Esophagus (tissue), 2 donors: ENCODE data around the gene CSRNP2. TPM values are rescaled to one million over a fixed set of nuclear protein-coding genes. Genes with fewer than 3 reads are reported as not detected.

ENCODE experiments used
- H3K27ac ChIP-seq, 2 donors: one replicate each; pipeline ENCODE4 v1.5.1; 2013; ENCODE audit warnings: low read depth in 2 of 2, mild to moderate bottlenecking in 2 of 2, inconsistent platforms in 1 of 2, low read length in 1 of 2, moderate library complexity in 1 of 2
- H3K27me3 ChIP-seq, 2 donors: one replicate each; pipeline ENCODE4 v1.6.1; 2013; ENCODE audit warnings: low read length in 2 of 2, control low read depth in 1 of 2, mild to moderate bottlenecking in 1 of 2; ENCODE audit not compliant: insufficient read depth in 2 of 2, control insufficient read depth in 1 of 2
- H3K36me3 ChIP-seq, 2 donors: one replicate each; pipeline ENCODE4 v1.6.1; 2013; ENCODE audit warnings: low read length in 1 of 2; ENCODE audit not compliant: control insufficient read depth in 2 of 2, insufficient read depth in 2 of 2
- H3K4me1 ChIP-seq, 2 donors: one replicate each; pipeline ENCODE4 v1.6.1; 2013; ENCODE audit warnings: low read length in 1 of 2; ENCODE audit not compliant: control insufficient read depth in 2 of 2, insufficient read depth in 2 of 2
- H3K4me3 ChIP-seq, 2 donors: one replicate each; pipeline ENCODE4 v1.5.1; 2013; ENCODE audit warnings: low read length in 2 of 2, mild to moderate bottlenecking in 2 of 2, low read depth in 1 of 2, moderate library complexity in 1 of 2
- H3K9me3 ChIP-seq, 2 donors: one replicate each; pipeline ENCODE4 v1.6.1; 2013; ENCODE audit warnings: mild to moderate bottlenecking in 2 of 2, low read depth in 1 of 2, low read length in 1 of 2, moderate library complexity in 1 of 2; ENCODE audit not compliant: control insufficient read depth in 2 of 2, insufficient read depth in 1 of 2
- WGBS, 2 donors: extraction: QIAGEN DNeasy Blood & Tissue Kit; methylation state at CpG; one replicate each; pipeline ENCODE4 v1.1.7; 2013; 5-methylcytosine and 5-hydroxymethylcytosine counted together
- polyA plus RNA-seq, 2 donors: library from polyadenylated mRNA; stranded (reverse); fragments of 200-250 nt; gene quantifications; one replicate each; pipeline ENCODE4 v1.2.3, GENCODE V29; 2013
- donor health status: healthy with polysubstance abuse.
- donor health status: Bipolar disorder and iron deficiency.

Gene CSRNP2
- polyA plus RNA-seq, 2 donors = 4.8 to 7.3 TPM

DNA sequence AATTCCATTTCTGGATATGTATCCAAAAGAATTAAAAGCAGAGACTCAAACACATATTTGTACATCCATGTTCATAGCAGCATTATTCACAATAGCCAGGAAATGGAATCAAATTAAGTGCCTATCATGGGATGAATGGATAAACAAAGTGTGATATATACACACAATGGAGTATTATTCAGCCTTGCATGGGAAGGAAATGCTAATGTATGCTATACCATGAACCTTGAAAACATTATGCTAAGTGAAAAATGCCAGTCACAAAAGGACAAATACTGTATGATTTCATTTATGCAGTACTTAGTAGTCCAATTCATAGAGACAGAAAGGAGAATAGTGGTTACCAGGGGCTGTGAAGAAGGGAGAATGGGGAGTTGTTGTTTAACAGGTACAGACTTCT lies 32.1 kb upstream of the CSRNP2 start:
- Histone ChIP-seq H3K4me3 (no peak overlapping the region), H3K27ac (no peak overlapping the region), H3K36me3 (peaks cover 2 to 3% of the 10 kb centered on the region in 2 donors), H3K4me1 (no peaks in the 10 kb centered on the region), H3K9me3 (no peaks in the 10 kb centered on the region), H3K27me3 (no peaks in the 10 kb centered on the region)

DNA sequence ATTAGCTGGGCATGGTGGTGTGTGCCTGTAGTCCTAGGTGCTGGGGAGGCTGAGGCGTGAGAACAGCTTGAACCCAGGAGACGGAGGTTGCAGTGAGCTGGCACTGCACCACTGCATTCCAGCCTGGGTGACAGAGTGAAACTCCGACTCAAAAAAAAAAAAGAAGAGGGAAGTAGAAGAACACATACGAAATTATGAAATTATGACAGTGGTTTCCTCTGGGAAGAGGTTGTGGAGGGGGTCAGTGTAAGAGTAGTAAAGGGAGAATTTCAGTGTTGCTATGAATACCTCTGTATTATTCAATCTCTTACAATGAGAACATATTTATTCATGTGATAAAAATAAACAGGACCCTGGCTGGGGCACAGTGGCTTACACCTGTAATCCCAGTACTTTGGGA lies 24.7 kb upstream of the CSRNP2 start:
- Histone ChIP-seq H3K27ac (no peak overlapping the region), H3K4me1 (no peaks in the 10 kb centered on the region), H3K36me3 (peaks cover 0 to 3% of the 10 kb centered on the region in 2 donors), H3K9me3 (no peaks in the 10 kb centered on the region), H3K27me3 (no peaks in the 10 kb centered on the region), H3K4me3 (no peak overlapping the region)
- WGBS, 2 donors = 84 to 90% methylated on average over 4 of the region's 4 CpGs

DNA sequence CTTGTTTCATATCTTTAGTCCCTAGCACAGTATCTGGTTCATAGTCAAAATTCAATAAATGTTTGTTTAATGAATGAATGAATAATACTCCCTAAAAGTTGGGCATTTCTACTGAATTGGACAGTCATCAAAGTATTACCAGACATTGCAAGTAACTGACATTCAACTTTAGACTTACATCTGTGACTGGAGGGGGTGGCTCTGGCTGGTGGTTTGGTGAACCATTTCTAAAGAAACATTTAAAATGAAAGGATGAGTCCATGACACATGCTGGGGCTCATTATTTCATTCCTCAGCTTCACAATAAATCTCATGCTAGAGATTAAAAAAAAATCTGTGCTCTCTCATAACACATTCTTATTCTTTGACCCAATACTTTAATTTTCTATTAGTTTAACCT lies 20.6 kb upstream of the CSRNP2 start:
- H3K27me3 ChIP-seq = no peaks in the 10 kb centered on the region
- H3K4me1 ChIP-seq = no peaks in the 10 kb centered on the region
- no peak overlapping the region for H3K4me3 ChIP-seq
- peaks cover 0 to 7% of the 10 kb centered on the region in 2 donors for H3K36me3 ChIP-seq
- H3K27ac ChIP-seq = no peak overlapping the region
- H3K9me3 ChIP-seq = no peaks in the 10 kb centered on the region

DNA sequence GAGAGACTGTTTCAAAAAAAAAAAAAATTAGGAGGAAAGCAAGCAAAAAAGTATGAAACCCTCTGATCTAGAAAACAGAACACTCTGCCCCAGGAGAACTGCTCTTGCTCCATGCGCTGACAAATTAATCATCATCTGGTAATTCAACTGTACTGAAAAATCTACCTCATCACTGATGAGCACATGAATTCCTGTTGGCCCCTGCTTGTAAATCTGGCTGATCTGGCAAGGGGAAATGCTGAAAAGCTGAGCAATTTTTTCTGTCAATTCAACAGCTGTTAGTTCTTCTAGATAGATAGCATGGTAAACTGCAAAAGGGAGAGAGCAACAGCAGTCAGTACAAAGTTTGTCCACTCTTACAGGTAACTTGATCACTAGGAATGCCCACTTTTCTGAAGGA lies 15.2 kb upstream of the CSRNP2 start:
- Histone ChIP-seq H3K4me1 (no peaks in the 10 kb centered on the region), H3K9me3 (no peaks in the 10 kb centered on the region), H3K4me3 (no peak overlapping the region), H3K27me3 (no peaks in the 10 kb centered on the region), H3K36me3 (peaks cover 2 to 13% of the 10 kb centered on the region in 2 donors), H3K27ac (no peak overlapping the region)
- 98 to 100% methylated on average over 1 of the region's 1 CpG for WGBS, 2 donors

DNA sequence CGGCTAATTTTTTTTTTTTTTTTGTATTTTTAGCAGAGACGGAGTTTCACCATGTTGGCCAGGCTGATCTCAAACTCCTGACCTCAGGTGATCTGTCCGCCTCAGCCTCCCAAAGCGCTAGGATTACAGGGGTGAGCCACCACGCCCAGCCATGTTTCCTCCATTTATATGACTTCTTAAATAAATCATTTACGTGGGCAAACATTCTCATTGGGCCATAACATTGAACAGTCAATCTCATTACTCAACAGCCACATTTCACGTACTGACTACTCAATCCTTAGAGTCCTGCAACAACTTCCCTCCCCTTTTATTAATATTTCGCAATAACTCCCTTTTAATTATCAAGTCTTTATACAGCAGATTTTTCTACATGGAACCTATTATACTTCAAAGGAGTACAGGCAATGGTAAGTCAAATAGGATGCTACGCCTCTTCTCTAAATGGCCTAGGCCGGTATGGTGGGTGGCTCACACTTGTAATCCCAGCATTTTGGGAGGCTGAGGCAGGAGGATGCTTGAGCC lies 7.4 kb upstream of the CSRNP2 start:
- no peaks in the 10 kb centered on the region for H3K4me1 ChIP-seq
- WGBS, 2 donors = 88 to 95% methylated on average over 10 of the region's 10 CpGs
- peaks cover 0 to 6% of the 10 kb centered on the region in 2 donors for H3K36me3 ChIP-seq
- H3K27ac ChIP-seq = no peak overlapping the region
- H3K9me3 ChIP-seq = no peaks in the 10 kb centered on the region
- H3K4me3 ChIP-seq = no peak overlapping the region
- no peaks in the 10 kb centered on the region for H3K27me3 ChIP-seq

DNA sequence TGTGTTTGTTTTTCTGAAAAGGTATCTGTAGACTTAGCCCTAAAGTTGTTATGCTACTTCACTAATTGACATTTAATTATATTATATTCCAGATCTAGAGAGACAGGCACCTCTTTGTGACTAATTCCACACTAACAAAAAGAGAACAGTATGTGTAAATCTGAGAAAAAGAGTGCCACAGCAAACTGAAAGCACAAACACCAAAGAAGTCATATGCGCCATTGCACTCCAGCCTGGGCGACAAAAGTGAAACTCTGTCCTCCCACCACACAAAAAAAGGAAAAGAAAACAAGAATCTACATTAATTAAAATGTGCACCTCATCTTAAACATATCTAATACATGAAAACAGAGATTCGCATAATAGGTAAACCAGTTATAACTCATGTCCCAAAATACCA lies 4.4 kb upstream of the CSRNP2 start:
- Histone ChIP-seq H3K9me3 (no peaks in the 10 kb centered on the region), H3K36me3 (no peaks in the 10 kb centered on the region), H3K4me1 (no peaks in the 10 kb centered on the region), H3K4me3 (no peak overlapping the region), H3K27ac (no peak overlapping the region), H3K27me3 (no peaks in the 10 kb centered on the region)
- WGBS, 2 donors = 81 to 84% methylated on average over 3 of the region's 3 CpGs

DNA sequence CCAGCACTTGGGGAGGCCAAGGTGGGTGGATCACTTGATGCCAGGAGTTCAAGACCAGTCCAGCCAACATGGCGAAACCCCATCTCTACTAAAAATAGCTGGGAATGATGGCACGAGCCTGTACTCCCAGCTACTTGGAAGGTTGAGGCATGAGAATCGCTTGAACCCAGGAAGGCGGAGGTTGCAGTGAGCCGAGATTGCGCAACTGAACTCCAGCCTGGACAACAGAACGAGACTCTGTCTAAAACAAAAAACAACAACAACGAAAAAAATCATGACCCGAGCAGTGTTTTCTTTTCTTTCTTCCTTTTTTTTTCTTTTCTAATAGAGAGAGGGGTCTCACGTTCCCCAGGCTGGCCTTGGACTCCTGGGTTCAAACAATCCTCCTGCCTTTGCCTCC lies 3.5 kb upstream of the CSRNP2 start:
- WGBS, 2 donors = 93% methylated on average over 10 of the region's 10 CpGs
- Histone ChIP-seq H3K4me1 (no peaks in the 10 kb centered on the region), H3K9me3 (no peaks in the 10 kb centered on the region), H3K36me3 (no peaks in the 10 kb centered on the region), H3K27ac (no peak overlapping the region), H3K27me3 (no peaks in the 10 kb centered on the region), H3K4me3 (no peak overlapping the region)

DNA sequence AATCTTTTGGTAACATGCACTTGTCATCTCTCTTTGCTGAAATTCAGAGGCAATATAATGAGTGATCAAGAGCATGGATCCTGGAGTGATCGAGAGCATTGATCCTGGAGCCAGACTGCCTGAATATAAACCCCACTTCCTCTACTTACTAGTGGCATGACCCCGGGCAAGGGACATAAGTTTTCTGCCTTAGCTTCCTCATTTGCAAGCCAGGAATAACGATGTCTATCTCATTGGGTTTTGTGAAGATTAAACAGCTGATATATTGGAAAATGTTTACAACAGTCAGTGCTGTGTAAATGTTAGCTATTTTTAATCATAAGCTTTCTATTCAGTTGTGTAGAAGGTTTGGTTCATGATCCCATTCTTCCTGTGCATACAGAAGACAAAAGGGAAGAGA lies 2.4 kb upstream of the CSRNP2 start:
- 60 to 65% methylated on average over 3 of the region's 3 CpGs for WGBS, 2 donors
- no peaks in the 10 kb centered on the region for H3K36me3 ChIP-seq
- H3K27me3 ChIP-seq = no peaks in the 10 kb centered on the region
- no peaks in the 10 kb centered on the region for H3K9me3 ChIP-seq
- H3K4me3 ChIP-seq = no peak overlapping the region
- H3K4me1 ChIP-seq = no peaks in the 10 kb centered on the region
- no peak overlapping the region for H3K27ac ChIP-seq

DNA sequence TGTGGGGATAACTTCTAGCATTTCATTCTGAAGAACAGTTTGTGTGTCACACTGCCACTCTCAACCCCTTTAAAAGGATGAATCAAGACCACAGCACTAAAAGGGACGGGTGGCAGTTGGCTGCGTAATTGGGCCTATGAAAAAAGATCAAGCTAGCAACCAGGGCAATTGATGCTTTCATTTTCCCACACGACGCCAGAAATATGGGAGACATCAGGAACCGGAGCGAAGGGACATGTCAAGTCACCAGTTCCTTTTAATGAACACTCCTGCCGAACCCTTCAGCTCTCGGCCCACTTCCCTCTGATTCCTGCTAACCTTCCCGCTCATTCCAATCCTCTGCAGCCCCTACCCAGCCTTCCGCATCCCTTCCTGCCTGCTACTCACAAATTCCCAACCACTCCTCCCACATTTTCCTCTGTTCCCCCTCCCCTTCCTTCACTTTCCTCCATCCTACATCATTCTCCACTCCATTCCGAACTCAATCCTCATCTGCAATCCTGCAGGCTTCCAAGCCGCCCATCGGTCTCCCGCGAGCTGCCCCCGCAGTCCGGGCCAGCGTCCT lies 753 bp downstream of the CSRNP2 start:
- Histone ChIP-seq H3K9me3 (no peaks in the 10 kb centered on the region), H3K4me1 (no peaks in the 10 kb centered on the region), H3K36me3 (no peaks in the 10 kb centered on the region), H3K27me3 (no peaks in the 10 kb centered on the region), H3K4me3 (peak overlapping the region; percentile 92 to 96), H3K27ac (peak overlapping the region; percentile 88 to 95)
- 1 to 3% methylated on average over 18 of the region's 18 CpGs for WGBS, 2 donors

DNA sequence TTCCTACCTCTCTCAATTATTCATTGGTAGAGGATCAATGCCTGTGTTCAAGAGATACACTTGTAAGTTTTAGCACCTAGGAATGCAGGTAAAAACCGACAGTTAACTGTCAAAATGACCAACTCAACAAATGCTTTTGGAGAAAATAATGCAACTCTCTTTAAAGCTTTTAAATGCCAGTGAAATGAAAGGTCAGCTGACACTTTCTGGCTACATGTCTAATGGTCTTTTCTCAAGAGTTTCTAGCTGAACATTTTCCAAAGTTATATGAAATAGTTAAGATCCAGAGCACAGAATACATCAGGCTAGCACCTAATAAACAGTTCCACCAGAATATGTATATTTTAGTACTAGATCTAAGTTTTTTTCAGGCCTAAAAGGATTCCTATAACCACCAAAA lies 2.0 kb downstream of the CSRNP2 start:
- Histone ChIP-seq H3K27ac (no peak overlapping the region), H3K27me3 (no peaks in the 10 kb centered on the region), H3K4me3 (no peak overlapping the region), H3K4me1 (no peaks in the 10 kb centered on the region), H3K9me3 (no peaks in the 10 kb centered on the region), H3K36me3 (no peaks in the 10 kb centered on the region)
- WGBS, 2 donors = 73 to 83% methylated on average over 1 of the region's 1 CpG
